Left renal cortex interstitium (tissue), 4 donors: ENCODE results near the gene ZNF180. TPM values are rescaled to one million over a fixed set of nuclear protein-coding genes. Genes with fewer than 3 reads are reported as not detected.
"Not testable (repeated sequence)": the region's sequence is repeated elsewhere in the genome, so short reads cannot be mapped to it uniquely, and the experiment has no call there.

Source experiments
- DNase-seq, 4 donors: peaks; one replicate each; pipeline ENCODE4 v3.0.0-alpha.2; 2013; ENCODE audit warnings: low read depth in 4 of 4, low spot score in 2 of 4, missing footprints in 1 of 4
- polyA plus RNA-seq, 4 donors: library from polyadenylated mRNA; unstranded; fragments of 120-200 nt; gene quantifications; one replicate each; pipeline ENCODE4 v1.2.1, GENCODE V29; 2013; ENCODE audit not compliant: insufficient read length in 4 of 4

Gene ZNF180
- polyA plus RNA-seq, 4 donors: 14.3 to 17.1 (median 16.4) TPM

DNA sequence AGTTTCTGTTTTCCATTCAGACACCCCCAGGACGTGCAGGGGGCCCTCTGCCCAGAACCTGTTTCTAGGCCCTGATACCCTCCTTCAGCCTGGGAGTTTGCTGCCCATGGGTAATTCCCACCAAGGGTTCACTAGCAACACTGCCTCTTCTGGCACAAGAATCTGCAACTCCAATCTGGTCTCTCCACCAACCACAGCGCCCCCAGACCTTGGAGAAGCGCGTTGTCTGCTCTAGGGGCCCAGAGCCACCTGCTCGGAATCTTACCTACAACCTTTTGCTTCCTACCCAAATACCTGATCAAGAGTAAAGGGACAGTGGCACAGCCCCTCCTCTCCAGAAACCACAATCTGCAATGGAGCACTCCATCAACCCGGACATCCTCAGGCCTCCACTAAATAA, 763 bp downstream of the ZNF180 start:
- DNase-seq: no peak

DNA sequence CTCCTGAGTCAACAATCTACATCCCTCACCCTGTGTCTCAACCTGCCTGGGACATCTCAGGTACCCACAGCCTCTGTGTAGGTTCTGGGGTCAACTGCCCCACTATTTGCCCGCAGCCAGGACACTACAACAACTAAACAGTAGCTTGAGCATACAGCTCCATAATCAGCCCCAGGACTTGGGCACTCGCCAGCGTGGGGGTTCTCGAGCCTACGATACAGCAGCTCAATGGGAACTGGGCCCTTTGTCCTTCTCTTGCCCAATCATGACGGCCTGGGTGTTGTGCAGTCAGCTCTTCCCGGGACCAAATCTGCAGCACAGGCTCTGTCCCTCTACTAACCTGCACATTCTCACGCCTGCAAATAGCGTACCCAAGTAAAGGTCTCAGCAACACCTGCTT, 1.3 kb downstream of the ZNF180 start:
- no peak for DNase-seq

DNA sequence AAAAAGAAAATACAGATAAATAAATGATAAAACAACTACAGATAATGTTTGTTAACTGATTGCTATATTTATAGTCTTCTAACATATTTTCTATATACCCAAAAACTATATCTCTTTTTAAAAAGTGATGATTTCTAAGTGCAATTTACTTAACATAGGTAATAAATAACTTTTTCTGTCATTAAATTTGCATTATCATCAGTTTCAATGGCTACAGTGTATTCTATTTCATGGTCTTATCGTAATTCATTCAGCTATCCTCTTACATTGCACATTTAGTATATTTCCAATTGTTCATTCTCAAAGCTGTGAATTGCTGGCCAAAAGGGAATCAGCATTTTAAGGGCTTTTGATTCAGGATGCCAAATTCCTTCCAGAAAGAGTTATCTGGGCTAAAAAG, 3.6 kb downstream of the ZNF180 start:
- no peak for DNase-seq

DNA sequence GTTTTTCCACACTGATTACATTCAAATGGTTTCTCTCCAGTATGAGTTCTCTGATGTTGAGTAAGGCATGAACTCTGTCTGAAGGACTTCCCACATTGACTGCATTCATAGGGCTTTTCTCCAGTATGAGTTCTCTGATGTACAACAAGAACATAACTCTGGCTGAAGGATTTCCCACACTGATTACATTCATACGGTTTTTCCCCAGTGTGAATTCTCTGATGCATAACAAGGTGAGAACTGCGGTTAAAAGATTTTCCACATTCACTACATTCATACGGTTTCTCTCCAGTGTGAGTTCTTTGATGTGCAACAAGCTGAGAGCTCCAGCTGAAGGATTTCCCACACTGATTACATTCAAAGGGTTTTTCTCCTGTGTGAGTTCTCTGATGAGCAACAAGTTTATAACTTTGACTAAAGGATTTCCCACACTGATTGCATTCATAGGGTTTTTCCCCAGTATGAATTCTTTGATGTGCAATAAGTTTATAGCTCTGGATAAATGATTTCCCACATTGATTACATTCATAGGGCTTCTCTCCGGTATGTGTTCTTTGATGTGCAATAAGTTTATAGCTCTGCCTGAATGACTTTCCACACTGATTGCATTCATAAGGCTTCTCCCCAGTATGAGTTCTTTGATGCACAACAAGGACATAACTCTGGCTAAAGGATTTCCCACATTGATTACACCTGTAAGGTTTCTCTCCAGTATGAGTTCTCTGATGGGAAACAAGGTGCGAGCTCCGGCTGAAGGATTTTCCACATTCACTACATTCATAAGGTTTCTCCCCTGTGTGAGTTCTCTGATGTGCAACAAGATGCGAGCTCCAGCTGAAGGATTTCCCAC, 23.5 kb downstream of the ZNF180 start:
- no peak for DNase-seq

DNA sequence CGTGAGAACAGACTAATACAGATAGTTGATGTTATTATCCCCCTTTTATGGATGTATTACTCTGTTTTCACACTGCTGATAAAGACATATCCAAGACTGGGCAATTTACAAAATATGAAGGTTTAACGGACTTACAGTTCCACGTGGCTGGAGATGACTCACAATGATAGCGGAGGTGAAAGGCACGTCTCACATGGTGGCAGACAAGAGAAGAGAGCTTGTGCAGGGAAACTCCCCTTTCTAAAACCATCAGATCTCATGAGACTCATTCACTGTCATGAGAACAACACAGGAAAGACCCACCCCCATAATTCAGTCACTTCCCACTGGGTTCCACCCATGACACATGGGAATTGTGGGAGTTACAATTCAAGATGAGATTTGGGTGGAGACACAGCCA, 31.6 kb downstream of the ZNF180 start:
- DNase-seq: not testable (repeated sequence)

DNA sequence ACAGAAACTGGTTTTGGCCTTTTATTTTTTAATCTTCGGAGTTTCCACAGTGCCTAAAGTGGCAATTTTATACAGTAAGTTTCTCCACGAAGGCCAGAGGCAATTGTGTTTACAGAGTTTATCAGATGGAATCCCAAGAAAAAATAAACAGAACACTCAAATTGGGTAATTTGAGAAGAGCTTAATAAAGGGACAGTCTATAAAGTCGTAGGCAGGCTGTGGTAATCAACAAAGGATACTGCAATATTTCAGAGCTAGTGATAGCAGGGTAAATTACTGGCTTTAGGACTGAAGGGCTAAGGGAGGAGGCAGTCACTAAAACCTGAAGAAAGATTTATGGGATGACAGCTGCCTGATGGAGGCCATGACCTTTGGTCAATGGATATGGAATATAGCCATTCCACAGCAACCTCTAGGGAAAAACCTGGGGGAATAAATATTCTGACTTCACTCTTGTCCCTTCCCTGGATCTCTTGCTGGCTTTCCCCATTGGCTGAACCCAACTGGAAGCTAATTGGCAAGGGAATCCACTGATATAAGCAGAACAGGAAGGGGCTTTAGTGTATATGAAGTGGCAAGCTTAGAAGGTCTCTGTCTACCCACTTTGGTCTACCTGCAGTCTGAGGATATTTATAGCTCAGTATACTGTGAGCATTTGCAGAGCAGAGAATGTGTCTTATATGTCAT, 37.6 kb downstream of the ZNF180 start:
- not testable (repeated sequence) for DNase-seq

DNA sequence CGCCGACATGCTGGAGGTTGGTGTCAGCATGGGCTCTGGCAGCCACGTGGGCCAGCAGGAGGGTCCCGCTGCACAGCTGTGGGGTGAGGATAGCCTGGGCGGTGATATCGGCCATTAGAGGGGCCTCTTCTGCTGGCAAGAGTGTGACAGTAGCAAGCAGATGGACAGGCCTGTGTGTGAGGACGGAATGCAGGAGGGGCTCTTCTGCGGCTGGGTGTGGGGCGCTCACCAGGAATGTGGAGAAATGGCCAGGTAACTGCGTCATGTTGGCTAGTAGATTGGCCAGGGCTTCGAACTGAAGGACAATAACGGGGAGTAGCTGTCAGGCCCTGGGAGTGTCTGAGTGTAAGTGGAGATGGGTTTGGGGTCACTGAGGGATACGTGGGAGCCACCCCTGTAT, 44.3 kb downstream of the ZNF180 start:
- DNase-seq: not testable (repeated sequence)

DNA sequence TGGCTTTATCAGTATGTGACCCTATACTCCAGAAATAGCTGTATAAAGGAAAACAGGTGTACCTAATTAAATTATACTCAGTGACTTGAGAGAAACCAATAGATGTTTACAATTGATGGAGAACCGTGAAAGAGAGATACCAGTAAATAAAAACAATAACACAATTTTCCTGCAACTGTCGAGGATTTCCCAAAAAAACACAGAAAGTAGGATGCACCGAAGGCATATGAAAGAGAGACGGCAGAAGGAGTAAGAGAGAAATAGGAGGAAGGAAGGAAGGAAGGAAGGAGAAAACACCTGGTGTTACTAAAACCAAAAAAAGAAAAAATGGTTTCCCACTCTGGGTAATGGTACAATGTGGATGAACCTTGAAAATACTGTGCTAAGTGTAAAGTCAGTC, 45.2 kb downstream of the ZNF180 start:
- no peak for DNase-seq

DNA sequence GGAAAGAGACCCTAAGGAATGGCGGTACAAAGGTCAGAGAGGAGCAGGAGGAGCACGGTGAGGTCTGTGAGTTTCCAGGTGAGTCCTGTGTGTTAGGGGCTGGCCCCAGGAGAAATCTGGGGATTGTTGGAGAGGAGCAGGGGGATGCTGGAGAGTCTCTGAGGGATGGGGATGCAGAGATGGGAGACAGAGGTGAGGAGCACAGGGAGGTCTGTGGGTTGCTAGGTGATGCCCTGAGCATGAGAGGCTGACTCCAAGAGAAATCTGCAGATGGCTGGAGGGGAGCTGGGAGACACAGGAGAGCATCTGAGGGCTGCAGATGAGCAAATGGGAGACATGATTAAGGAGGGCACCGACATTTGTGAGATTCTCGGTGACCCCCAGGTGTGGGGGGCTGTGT, 48.0 kb downstream of the ZNF180 start:
- no peak for DNase-seq

DNA sequence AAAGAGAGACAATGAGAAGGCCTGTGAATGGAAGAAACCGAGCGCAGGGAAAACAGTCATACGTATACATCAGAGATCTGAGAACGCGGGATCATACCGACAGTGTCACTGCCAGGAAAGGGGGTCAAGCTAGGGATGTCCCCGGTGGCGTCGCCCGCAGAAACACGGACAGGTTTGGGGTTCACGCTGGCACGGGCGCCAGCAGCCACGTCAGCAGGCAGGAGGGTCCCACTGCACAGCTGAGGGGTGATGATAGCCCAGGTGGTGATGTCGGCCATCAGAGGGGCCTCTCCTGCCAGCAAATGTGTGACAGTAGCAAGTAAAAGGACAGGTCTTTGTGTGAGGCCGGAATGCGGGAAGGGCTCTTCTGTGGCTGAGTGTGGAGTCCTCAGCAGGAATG, 48.6 kb downstream of the ZNF180 start:
- DNase-seq: no peak

DNA sequence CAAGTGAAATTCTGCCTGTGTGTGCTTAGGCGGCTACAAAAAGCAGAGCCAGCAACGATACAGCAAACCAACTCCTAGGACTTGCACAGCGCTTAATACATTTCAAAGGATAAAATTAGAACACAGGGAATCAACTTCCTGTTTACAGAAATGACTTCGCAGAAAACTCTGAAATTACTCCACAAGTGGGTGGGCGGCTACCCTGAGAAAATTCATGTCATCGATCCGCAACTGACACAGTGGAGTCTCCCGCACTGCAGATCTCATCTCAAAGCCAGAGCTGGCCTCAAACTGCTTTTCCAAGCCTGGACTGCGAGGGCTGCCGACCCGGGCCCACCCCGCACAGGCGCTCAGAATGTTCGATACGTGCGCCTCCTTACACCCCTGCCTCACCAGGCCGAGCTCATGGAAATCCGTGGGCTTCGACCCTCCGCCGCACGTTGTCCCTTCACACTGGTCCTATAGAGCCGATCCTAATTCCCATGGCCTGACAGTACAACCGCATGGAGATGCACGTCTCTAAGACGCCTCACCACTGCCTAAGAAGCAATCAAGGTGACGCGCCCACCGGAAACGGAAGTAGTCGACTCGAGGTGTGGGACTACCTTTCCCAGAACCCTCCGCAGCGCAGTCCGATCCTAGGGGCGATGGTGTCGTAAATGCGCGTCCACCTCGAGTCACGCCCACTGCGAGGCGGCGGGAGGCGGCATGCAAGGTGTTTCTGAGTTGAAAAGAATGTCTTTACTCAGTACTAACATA, 52.2 kb downstream of the ZNF180 start, which contains the start of gene ZNF229:
TSS of gene ZNF229 (minus strand) at position 557 of the 759 bp plus-strand sequence. CDS start 5,625 bp downstream, outside the sequence.
- DNase-seq: peak; percentile 65 to 90 (median 76)

DNA sequence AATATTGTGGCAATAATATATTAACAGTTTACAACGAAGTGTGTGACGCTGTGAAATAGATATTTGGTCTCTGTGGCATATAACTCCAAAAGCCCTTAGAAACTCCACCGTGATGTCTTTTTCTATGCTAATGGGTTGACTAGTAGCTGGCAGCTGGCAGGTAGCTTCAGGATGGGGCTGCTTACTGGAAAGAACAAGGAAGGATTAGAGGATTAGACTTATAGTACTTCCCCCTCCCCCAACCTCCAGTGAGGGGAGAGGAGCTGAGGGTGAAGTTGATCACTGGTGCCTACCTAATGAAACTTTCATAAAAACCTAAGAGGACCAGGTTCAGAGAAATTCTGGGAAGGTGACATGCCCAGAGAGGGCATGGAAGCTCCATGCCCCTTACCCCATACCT, 61.9 kb downstream of the ZNF180 start:
- DNase-seq: no peak

DNA sequence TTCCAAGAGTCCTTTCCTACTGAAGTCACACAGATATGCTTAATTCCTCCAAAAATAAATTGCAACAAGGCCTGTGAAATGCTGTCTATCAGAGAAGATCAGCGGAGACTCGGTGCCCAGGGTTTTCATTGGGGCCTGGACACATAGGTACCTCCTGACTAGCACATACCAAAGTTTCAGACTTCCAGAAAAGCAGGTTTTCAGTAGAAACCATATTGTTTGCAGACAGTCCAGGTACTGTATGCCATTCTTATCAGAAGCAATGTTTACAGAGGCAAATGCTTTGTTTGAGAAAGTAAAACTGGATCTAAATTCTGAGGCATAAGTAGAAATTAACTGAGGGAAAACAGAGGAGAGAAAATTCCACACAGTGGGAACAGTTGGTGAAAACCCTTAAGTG, 64.9 kb downstream of the ZNF180 start:
- DNase-seq: no peak

DNA sequence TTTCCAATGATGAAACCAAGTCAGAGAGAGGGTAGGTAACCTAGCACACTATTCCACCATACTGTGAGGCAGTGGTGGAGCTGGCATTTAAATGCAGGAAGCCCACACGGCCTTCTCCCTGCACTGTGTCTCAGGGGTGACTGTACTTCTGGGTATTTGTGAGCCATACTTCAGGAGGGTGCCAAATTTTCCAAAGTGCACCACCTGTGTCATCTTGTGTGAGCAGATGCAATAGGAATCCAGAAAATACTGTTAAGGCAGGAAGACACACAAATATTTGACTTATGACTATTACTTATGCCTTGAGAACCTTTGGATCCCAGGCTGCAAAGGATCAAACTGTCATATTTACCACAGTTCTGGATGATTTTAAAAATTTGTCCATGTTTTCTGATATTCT, 69.4 kb downstream of the ZNF180 start:
- no peak for DNase-seq

Other genes with a start within 250 kb of the ZNF180 start
- gene ZNF233, start 240.6 kb downstream of the ZNF180 start, polyA plus RNA-seq: 1 to 10 TPM; 5.1 to 8.2 (median 7.4) TPM
- 10 to 100 TPM; 10.3 to 14.0 (median 11.1) TPM for gene ZNF235, start 195.5 kb downstream of the ZNF180 start, polyA plus RNA-seq
- gene ZNF112, start 143.8 kb downstream of the ZNF180 start, polyA plus RNA-seq: 10 to 100 TPM; 10.5 to 13.2 (median 12.2) TPM
- 10 to 100 TPM in 2 of 4 donors, 1 to 10 TPM in 2; 8.2 to 12.5 (median 10.3) TPM for gene ZNF285, start 98.9 kb downstream of the ZNF180 start, polyA plus RNA-seq
- 10 to 100 TPM; 13.6 to 15.4 (median 14.4) TPM for gene ZNF229, start 52.0 kb downstream of the ZNF180 start, polyA plus RNA-seq
- not detected for gene CEACAM20, start 29.2 kb upstream of the ZNF180 start, polyA plus RNA-seq
- gene IGSF23, start 113.0 kb upstream of the ZNF180 start, polyA plus RNA-seq: 1 to 10 TPM in 3 of 4 donors, under 1 TPM in 1; 0.99 to 1.7 (median 1.4) TPM
- 10 to 100 TPM; 27.4 to 42.7 (median 33.1) TPM for gene PVR, start 143.4 kb upstream of the ZNF180 start, polyA plus RNA-seq
- gene CEACAM19, start 171.0 kb upstream of the ZNF180 start, polyA plus RNA-seq: 10 to 100 TPM in 3 of 4 donors, 1 to 10 TPM in 1; 9.1 to 30.9 (median 20.1) TPM
- gene CEACAM16, start 198.6 kb upstream of the ZNF180 start, polyA plus RNA-seq: not detected
- gene BCL3, start 248.2 kb upstream of the ZNF180 start, polyA plus RNA-seq: 1 to 10 TPM; 5.3 to 10.0 (median 8.8) TPM